SJSA1 (cell line): ENCODE measurements around the gene CGNL1. TPM values are rescaled to one million over a fixed set of nuclear protein-coding genes. Genes with fewer than 3 reads are reported as not detected.
A peak's percentile ranks its signal among the peaks of the same experiment; 100 is the strongest.

Experiments used
- DNase-seq, 2 experiments: peaks; one replicate each; pipeline ENCODE4 v3.0.0-alpha.2; 2015 to 2020; ENCODE audit warnings: low spot score in 2 of 2, low read depth in 1 of 2
- H3K27ac ChIP-seq: fragments of 250-450 bp; sonication (Bioruptor Pico); 2 replicates; pipeline ENCODE4 v1.5.1; 2020; ENCODE audit warnings: mild to moderate bottlenecking, moderate library complexity
- H3K27me3 ChIP-seq: fragments of 250-450 bp; sonication (Bioruptor Pico); replicated peaks from 2 replicates; pipeline ENCODE4 v1.5.1; 2020; ENCODE audit warnings: mild to moderate bottlenecking, moderate library complexity
- H3K36me3 ChIP-seq: fragments of 250-450 bp; sonication (Bioruptor Pico); 2 replicates; pipeline ENCODE4 v1.5.1; 2020; ENCODE audit warnings: mild to moderate bottlenecking
- H3K4me1 ChIP-seq: fragments of 250-450 bp; sonication (Bioruptor Pico); replicated peaks from 2 replicates; pipeline ENCODE4 v1.6.1; 2021; ENCODE audit warnings: mild to moderate bottlenecking
- H3K4me3 ChIP-seq: fragments of 250-450 bp; sonication (Bioruptor Pico); 2 replicates; pipeline ENCODE4 v1.5.1; 2020; ENCODE audit warnings: mild to moderate bottlenecking
- H3K9me3 ChIP-seq: fragments of 250-450 bp; sonication (Bioruptor Pico); replicated peaks from 2 replicates; pipeline ENCODE4 v1.5.1; 2020; ENCODE audit warnings: mild to moderate bottlenecking
- total RNA-seq: library from RNA; depleted of rRNA; stranded (reverse); fragments of >200 nt; shearing (Covaris generic); gene quantifications from 2 replicates; pipeline ENCODE4 v1.2.3, GENCODE V29; 2014

CGNL1 gene
- total RNA-seq, 1 experiment from 2014 or later: 3.8 TPM

- H3K36me3 ChIP-seq: no peaks in the 10 kb centered on the region
- no peaks in the 10 kb centered on the region for H3K27me3 ChIP-seq
- peaks cover 35% of the 10 kb centered on the region for H3K4me1 ChIP-seq
- no peaks in the 10 kb centered on the region for H3K9me3 ChIP-seq
- H3K4me3 ChIP-seq: no peak overlapping the region
- peak in 1 of 2 experiments; percentile 39 for DNase-seq
- H3K27ac ChIP-seq: peak overlapping the region; percentile 26; the same call in 1 of the 2 replicates
Observed at GRCh38 chr15:57444877-57445513, 68.7 kb downstream of the CGNL1 start.

GRCh38 chr15:57445872-57446271, 69.6 kb downstream of the CGNL1 start:
- Histone ChIP-seq H3K27me3 (no peaks in the 10 kb centered on the region), H3K27ac (peak overlapping the region; percentile 26; the same call in 1 of the 2 replicates), H3K9me3 (no peaks in the 10 kb centered on the region), H3K4me3 (no peak overlapping the region), H3K36me3 (no peaks in the 10 kb centered on the region), H3K4me1 (peaks cover 26% of the 10 kb centered on the region)
- DNase-seq: no peak

- H3K27me3 ChIP-seq: no peaks in the 10 kb centered on the region
- no peaks in the 10 kb centered on the region for H3K36me3 ChIP-seq
- H3K4me1 ChIP-seq: peaks cover 21% of the 10 kb centered on the region
- no peak overlapping the region for H3K4me3 ChIP-seq
- no peaks in the 10 kb centered on the region for H3K9me3 ChIP-seq
- DNase-seq: no peak
- H3K27ac ChIP-seq: 0 out of 2 replicates have a peak overlapping the region, but pooled peaks have one; percentile 26
Observed at GRCh38 chr15:57446393-57446792, 70.1 kb downstream of the CGNL1 start.

DNA sequence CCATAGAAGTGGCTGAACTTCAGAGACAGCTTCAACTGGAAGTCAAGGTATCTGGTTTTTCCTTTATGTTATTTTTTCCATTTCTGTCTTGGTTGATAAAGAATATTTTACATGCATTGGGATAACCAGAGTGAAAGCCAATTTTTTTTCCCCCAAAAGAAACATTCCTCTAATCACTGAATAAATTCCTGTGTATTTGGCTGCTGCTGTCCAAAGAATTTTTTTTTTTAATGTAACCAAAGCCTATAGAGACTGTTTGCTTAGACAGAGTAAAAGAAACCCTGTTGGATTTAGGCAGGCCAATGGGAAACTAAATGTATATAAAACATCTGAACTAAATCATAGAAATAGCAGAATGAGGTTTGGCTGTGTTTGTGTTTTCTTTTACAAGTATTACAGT, 75.2 kb downstream of the CGNL1 start:
- Histone ChIP-seq H3K27me3 (no peaks in the 10 kb centered on the region), H3K4me3 (no peak overlapping the region), H3K27ac (no peak overlapping the region), H3K4me1 (no peaks in the 10 kb centered on the region), H3K36me3 (no peaks in the 10 kb centered on the region), H3K9me3 (no peaks in the 10 kb centered on the region)
- no peak for DNase-seq

DNA sequence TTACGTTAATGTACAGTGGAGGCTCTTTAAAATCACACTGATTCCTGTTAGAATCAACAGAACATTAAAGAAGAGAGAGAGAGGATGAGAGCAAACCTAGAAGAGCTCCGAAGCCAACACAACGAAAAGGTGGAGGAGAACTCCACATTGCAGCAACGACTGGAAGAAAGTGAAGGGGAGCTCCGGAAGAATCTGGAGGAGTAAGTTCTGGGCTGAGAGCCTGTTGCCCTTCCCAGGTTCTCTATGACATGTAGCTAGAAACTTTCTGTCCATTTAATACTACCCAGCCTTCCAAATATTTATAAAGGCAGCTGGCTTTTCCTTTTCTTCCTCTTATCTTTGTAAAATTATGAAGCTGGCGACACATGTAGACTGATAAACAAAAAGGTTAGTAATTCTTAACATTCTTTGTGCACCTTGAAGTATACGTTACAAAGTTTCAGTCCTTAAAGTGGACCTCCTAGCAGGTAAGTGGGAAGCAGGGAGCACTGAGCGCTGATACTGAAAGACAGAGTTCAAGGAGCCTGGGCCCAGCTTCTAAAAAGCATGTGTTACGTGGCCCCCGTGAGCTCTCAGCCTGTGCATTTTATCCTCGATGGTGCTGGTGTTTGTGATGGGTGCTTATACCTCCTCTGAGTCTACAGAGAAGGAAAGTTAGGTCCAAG, 75.9 kb downstream of the CGNL1 start:
- Histone ChIP-seq H3K27ac (no peak overlapping the region), H3K9me3 (no peaks in the 10 kb centered on the region), H3K4me3 (no peak overlapping the region), H3K27me3 (no peaks in the 10 kb centered on the region), H3K4me1 (no peaks in the 10 kb centered on the region), H3K36me3 (no peaks in the 10 kb centered on the region)
- no peak for DNase-seq

- DNase-seq: no peak
- H3K27ac ChIP-seq: no peak overlapping the region
- no peak overlapping the region for H3K4me3 ChIP-seq
- H3K36me3 ChIP-seq: no peaks in the 10 kb centered on the region
- H3K4me1 ChIP-seq: no peaks in the 10 kb centered on the region
- no peaks in the 10 kb centered on the region for H3K9me3 ChIP-seq
- H3K27me3 ChIP-seq: no peaks in the 10 kb centered on the region
Observed at GRCh38 chr15:57455929-57456328, 79.6 kb downstream of the CGNL1 start.

DNA sequence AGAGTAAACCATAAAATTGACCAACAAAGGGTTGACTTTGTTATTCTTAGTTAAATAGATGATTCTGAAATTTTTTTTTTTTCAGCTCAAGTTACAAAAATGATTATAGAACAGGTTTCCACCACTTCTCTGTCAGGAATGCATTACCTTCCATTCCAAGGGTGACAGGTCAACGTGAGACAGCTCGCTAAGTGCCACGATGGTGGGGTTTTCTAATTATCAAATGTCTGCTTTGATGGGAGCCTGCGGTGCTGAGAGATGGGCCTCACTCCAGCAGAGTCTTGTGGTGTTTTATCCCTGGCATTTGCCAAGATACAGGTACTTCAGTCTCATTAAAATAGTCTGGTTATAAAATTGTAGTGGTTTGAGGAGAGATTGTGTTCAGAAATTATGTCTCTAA, 80.3 kb downstream of the CGNL1 start:
- no peaks in the 10 kb centered on the region for H3K4me1 ChIP-seq
- no peaks in the 10 kb centered on the region for H3K9me3 ChIP-seq
- no peak for DNase-seq
- H3K4me3 ChIP-seq: no peak overlapping the region
- H3K27ac ChIP-seq: no peak overlapping the region
- H3K27me3 ChIP-seq: no peaks in the 10 kb centered on the region
- H3K36me3 ChIP-seq: no peaks in the 10 kb centered on the region

GRCh38 chr15:57457726-57458125, 81.4 kb downstream of the CGNL1 start:
- no peak overlapping the region for H3K4me3 ChIP-seq
- H3K27ac ChIP-seq: no peak overlapping the region
- DNase-seq: no peak
- no peaks in the 10 kb centered on the region for H3K9me3 ChIP-seq
- H3K36me3 ChIP-seq: no peaks in the 10 kb centered on the region
- H3K27me3 ChIP-seq: no peaks in the 10 kb centered on the region
- H3K4me1 ChIP-seq: 0 out of 2 replicates have a peak, but pooled peaks cover 3% of the 10 kb centered on the region

DNA sequence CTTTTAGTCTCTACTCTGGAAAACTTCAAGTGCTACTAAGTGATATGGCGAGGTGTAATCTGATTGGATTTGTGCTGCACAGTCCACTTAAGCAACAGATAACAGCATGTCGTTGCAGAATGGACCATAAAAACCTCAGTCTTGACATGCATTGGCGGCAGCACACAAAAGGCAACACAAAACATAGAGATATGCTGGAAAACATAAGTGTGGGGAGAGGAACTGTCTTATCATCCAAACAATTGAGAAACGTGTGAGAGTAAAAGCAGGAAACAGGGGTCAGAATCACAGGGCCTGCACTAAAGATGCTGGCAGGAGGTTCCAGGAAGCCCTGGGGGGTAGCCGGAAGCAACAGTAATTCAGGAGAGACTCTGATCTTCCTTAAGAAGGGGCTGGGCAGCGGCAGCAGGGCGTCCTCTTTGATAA, 82.1 kb downstream of the CGNL1 start:
- no peaks in the 10 kb centered on the region for H3K27me3 ChIP-seq
- DNase-seq: no peak
- 0 out of 2 replicates have a peak, but pooled peaks cover 7% of the 10 kb centered on the region for H3K4me1 ChIP-seq
- H3K36me3 ChIP-seq: no peaks in the 10 kb centered on the region
- H3K9me3 ChIP-seq: no peaks in the 10 kb centered on the region
- H3K27ac ChIP-seq: no peak overlapping the region
- H3K4me3 ChIP-seq: no peak overlapping the region

DNA sequence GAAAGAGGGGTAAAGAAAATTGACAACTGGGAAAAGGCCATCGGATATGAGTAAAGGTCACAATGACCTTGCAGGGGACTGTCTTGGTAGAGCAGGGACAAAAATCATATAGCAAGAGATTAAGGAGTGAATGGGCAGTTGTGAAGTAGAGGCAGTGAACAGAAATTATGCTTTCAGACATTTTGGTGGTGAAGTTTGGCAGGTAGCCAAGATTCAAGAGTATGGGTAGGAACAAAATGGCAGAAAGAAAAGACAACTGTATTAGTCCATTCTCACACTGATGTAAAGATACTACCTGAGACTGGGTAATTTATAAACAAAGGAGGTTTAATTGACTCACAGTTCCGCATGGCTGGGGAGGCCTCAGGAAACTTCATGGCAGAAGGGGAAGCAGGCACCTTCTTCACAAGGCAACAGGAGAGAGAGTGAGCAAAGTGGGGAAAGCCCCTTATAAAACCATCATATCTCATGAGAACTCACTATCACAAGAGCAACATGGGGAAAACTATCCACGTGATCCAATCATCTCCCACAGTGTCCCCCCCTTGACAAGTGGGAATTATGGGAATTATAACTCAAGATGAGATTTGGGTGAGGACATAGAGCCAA, 84.0 kb downstream of the CGNL1 start:
- Histone ChIP-seq H3K36me3 (no peaks in the 10 kb centered on the region), H3K4me3 (no peak overlapping the region), H3K27me3 (no peaks in the 10 kb centered on the region), H3K27ac (no peak overlapping the region), H3K4me1 (0 out of 2 replicates have a peak, but pooled peaks cover 7% of the 10 kb centered on the region), H3K9me3 (no peaks in the 10 kb centered on the region)
- DNase-seq: no peak

DNA sequence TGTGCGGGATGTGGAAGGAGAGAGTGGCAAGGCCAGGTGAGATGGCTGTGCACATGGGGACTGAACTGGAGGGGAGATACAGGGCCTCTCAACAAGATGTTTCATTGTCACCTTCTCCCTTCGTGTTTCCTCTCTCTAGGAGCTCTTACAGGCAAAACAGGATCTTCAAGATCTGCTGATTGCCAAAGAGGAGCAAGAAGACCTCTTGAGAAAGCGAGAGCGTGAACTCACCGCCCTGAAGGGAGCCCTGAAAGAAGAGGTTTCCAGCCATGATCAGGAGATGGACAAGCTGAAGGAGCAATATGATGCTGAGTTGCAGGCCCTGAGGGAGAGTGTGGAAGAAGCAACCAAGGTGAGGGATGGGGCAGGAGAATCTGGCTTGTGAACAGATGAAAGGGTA, 85.2 kb downstream of the CGNL1 start:
- Histone ChIP-seq H3K4me3 (no peak overlapping the region), H3K27me3 (no peaks in the 10 kb centered on the region), H3K36me3 (no peaks in the 10 kb centered on the region), H3K9me3 (no peaks in the 10 kb centered on the region), H3K4me1 (0 out of 2 replicates have a peak, but pooled peaks cover 7% of the 10 kb centered on the region), H3K27ac (no peak overlapping the region)
- no peak for DNase-seq

- Histone ChIP-seq H3K9me3 (no peaks in the 10 kb centered on the region), H3K36me3 (no peaks in the 10 kb centered on the region), H3K4me3 (no peak overlapping the region), H3K4me1 (0 out of 2 replicates have a peak, but pooled peaks cover 7% of the 10 kb centered on the region), H3K27ac (no peak overlapping the region), H3K27me3 (no peaks in the 10 kb centered on the region)
- DNase-seq: peak in 1 of 2 experiments; percentile 11
Observed at GRCh38 chr15:57462381-57462780, 86.1 kb downstream of the CGNL1 start.

DNA sequence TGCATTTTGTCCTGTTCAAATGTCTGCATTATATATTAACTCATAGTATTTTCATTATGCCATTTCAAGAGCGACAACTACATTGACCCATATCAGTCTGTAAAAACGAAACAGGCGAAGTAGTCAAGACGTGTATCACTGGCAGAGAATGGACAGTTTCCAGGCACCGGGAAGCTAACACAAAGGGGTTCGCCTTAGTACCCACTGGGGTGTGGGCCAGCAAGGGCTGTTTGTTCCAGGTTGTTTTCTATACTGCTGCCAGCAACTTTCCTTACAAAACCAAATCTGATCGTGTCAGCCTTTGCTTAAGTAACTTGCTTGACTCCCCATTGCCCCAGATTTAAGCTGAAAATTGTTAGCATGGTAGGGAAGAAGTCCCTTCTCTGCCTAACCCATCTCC, 87.1 kb downstream of the CGNL1 start:
- no peaks in the 10 kb centered on the region for H3K36me3 ChIP-seq
- H3K4me1 ChIP-seq: 0 out of 2 replicates have a peak, but pooled peaks cover 7% of the 10 kb centered on the region
- DNase-seq: no peak
- no peaks in the 10 kb centered on the region for H3K9me3 ChIP-seq
- H3K4me3 ChIP-seq: no peak overlapping the region
- no peak overlapping the region for H3K27ac ChIP-seq
- no peaks in the 10 kb centered on the region for H3K27me3 ChIP-seq

GRCh38 chr15:57464480-57464879, 88.2 kb downstream of the CGNL1 start:
- Histone ChIP-seq H3K4me3 (no peak overlapping the region), H3K36me3 (no peaks in the 10 kb centered on the region), H3K4me1 (0 out of 2 replicates have a peak, but pooled peaks cover 7% of the 10 kb centered on the region), H3K27me3 (no peaks in the 10 kb centered on the region), H3K27ac (no peak overlapping the region), H3K9me3 (no peaks in the 10 kb centered on the region)
- no peak for DNase-seq
